ENCODE data around the gene TEKTIP1. TPM values are rescaled to one million over a fixed set of nuclear protein-coding genes. Genes with fewer than 3 reads are reported as not detected.

TEKTIP1 gene
- total RNA-seq, 1 donor from 2014 or later, result 0.68 TPM

DNA sequence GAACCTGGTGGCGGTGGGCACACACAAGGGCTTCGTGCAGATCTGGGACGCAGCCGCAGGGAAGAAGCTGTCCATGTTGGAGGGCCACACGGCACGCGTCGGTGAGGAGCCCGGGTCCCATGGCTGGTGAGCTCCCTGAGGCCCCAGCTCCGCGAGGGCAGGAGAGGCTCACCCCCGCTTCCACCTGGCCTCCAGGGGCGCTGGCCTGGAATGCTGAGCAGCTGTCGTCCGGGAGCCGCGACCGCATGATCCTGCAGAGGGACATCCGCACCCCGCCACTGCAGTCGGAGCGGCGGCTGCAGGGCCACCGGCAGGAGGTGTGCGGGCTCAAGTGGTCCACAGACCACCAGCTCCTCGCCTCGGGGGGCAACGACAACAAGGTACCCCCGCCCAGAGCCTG is 7.3 kb upstream of the TEKTIP1 start:
- no peaks in the 10 kb centered on the region for H3K9me3 Mint-ChIP-seq (ENCODE audit: unreplicated experiment)
- no peak for FAIRE-seq
- no peaks in the 10 kb centered on the region for H3K4me1 Mint-ChIP-seq (ENCODE audit: low read depth, unreplicated experiment)
- H3K27ac Mint-ChIP-seq (ENCODE audit: unreplicated experiment), result no peak overlapping the region
- H3K9ac ChIP-seq (ENCODE audit: low read length), result no peak overlapping the region
- H3K4me3 ChIP-seq (ENCODE audit: insufficient read depth, low read depth, low read length), result no peak overlapping the region
- H3K27me3 ChIP-seq (ENCODE audit: insufficient read depth, low read length), result no peaks in the 10 kb centered on the region
- H3K27ac ChIP-seq (ENCODE audit: low read depth, low read length), result no peak overlapping the region
- H2AFZ ChIP-seq (ENCODE audit: low read depth, low read length), result no peak overlapping the region
- no peak overlapping the region for H3K4me2 ChIP-seq (ENCODE audit: low read length)
- H3K36me3 Mint-ChIP-seq (ENCODE audit: low read depth, unreplicated experiment), result peaks cover 13% of the 10 kb centered on the region
- DNase-seq (ENCODE audit: low read depth), result no peak
- H4K20me1 ChIP-seq (ENCODE audit: insufficient read depth, low read length), result peaks cover 51% of the 10 kb centered on the region
- TF ChIP-seq EZH2 (IDR thresholded peaks at IDR 0.05; ENCODE audit: insufficient read depth, low read length), result no peak
- TF ChIP-seq, protein P1, sequence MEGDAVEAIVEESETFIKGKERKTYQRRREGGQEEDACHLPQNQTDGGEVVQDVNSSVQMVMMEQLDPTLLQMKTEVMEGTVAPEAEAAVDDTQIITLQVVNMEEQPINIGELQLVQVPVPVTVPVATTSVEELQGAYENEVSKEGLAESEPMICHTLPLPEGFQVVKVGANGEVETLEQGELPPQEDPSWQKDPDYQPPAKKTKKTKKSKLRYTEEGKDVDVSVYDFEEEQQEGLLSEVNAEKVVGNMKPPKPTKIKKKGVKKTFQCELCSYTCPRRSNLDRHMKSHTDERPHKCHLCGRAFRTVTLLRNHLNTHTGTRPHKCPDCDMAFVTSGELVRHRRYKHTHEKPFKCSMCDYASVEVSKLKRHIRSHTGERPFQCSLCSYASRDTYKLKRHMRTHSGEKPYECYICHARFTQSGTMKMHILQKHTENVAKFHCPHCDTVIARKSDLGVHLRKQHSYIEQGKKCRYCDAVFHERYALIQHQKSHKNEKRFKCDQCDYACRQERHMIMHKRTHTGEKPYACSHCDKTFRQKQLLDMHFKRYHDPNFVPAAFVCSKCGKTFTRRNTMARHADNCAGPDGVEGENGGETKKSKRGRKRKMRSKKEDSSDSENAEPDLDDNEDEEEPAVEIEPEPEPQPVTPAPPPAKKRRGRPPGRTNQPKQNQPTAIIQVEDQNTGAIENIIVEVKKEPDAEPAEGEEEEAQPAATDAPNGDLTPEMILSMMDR (IDR thresholded peaks at IDR 0.05; ENCODE audit: insufficient read depth, low read depth, low read length), result no peak
- H3K9me3 ChIP-seq (ENCODE audit: insufficient read depth, low read depth, low read length), result no peaks in the 10 kb centered on the region
- peaks cover 6% of the 10 kb centered on the region for H3K79me2 ChIP-seq (ENCODE audit: insufficient read depth, low read length)
- no peaks in the 10 kb centered on the region for H3K4me1 ChIP-seq (ENCODE audit: insufficient read depth, low read length)
- no peaks in the 10 kb centered on the region for H3K27me3 Mint-ChIP-seq (ENCODE audit: low read depth, unreplicated experiment)
- peaks cover 6% of the 10 kb centered on the region for H3K36me3 ChIP-seq (ENCODE audit: insufficient read depth, low read length)
- H3K4me3 Mint-ChIP-seq (ENCODE audit: unreplicated experiment), result no peak overlapping the region

DNA sequence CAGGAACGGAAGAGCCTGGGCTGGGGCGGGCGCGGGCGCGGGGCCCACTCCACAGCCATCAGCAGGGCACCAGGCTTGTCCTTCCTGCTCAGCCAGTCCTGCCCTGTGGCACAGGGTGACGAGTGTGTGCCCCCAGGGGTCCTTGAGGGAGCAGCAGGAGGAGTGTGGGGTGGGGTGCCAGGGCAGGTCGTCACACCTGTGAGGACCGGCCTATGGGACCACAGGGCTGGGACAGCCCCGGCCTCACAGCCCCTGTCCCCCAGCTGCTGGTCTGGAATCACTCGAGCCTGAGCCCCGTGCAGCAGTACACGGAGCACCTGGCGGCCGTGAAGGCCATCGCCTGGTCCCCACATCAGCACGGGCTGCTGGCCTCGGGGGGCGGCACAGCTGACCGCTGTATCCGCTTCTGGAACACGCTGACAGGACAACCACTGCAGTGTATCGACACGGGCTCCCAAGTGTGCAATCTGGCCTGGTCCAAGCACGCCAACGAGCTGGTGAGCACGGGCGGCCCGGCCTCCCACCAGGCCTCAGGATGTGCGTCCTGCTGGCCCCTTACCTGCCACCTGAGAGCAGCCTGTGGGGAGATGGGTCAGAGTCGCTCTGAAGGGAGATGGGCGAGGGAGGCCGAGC is 6.7 kb upstream of the TEKTIP1 start:
- H3K4me1 ChIP-seq (ENCODE audit: insufficient read depth, low read length), result no peaks in the 10 kb centered on the region
- H3K9me3 ChIP-seq (ENCODE audit: insufficient read depth, low read depth, low read length), result no peaks in the 10 kb centered on the region
- H3K36me3 ChIP-seq (ENCODE audit: insufficient read depth, low read length), result peaks cover 6% of the 10 kb centered on the region
- no peak for FAIRE-seq
- H4K20me1 ChIP-seq (ENCODE audit: insufficient read depth, low read length), result peaks cover 49% of the 10 kb centered on the region
- TF ChIP-seq, protein P1 (IDR thresholded peaks at IDR 0.05; ENCODE audit: insufficient read depth, low read depth, low read length), result no peak
- TF ChIP-seq EZH2 (IDR thresholded peaks at IDR 0.05; ENCODE audit: insufficient read depth, low read length), result no peak
- H3K79me2 ChIP-seq (ENCODE audit: insufficient read depth, low read length), result peaks cover 4% of the 10 kb centered on the region
- Mint-ChIP-seq H3K9me3 (ENCODE audit: unreplicated experiment) (no peaks in the 10 kb centered on the region), H3K4me3 (ENCODE audit: unreplicated experiment) (no peak overlapping the region), H3K27ac (ENCODE audit: unreplicated experiment) (no peak overlapping the region), H3K27me3 (ENCODE audit: low read depth, unreplicated experiment) (no peaks in the 10 kb centered on the region), H3K36me3 (ENCODE audit: low read depth, unreplicated experiment) (peaks cover 13% of the 10 kb centered on the region), H3K4me1 (ENCODE audit: low read depth, unreplicated experiment) (no peaks in the 10 kb centered on the region)
- H2AFZ ChIP-seq (ENCODE audit: low read depth, low read length), result no peak overlapping the region
- no peak for DNase-seq (ENCODE audit: low read depth)
- H3K27ac ChIP-seq (ENCODE audit: low read depth, low read length), result no peak overlapping the region
- no peak overlapping the region for H3K9ac ChIP-seq (ENCODE audit: low read length)
- no peaks in the 10 kb centered on the region for H3K27me3 ChIP-seq (ENCODE audit: insufficient read depth, low read length)
- H3K4me2 ChIP-seq (ENCODE audit: low read length), result no peak overlapping the region
- H3K4me3 ChIP-seq (ENCODE audit: insufficient read depth, low read depth, low read length), result no peak overlapping the region

DNA sequence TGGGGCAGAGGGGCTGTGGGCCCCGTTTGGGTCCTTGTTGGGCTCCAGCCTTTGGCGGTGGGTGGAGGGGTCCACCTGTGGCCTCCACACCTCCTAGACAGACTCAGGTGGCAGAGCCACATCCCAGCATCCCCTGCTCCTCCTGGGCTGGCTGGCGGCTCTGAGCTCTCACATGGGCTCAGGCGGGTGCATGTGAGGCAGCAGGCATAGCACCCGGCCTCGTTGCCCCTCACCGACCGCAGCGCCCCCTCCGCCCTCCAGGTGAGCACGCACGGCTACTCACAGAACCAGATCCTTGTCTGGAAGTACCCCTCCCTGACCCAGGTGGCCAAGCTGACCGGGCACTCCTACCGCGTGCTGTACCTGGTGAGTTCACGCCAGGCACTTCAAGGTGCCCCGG is 5.9 kb upstream of the TEKTIP1 start:
- H3K4me2 ChIP-seq (ENCODE audit: low read length), result no peak overlapping the region
- no peak for FAIRE-seq

More for the DNA sequence above, 5.9 kb upstream of the TEKTIP1 start:
- H3K79me2 ChIP-seq (ENCODE audit: insufficient read depth, low read length), result peaks cover 4% of the 10 kb centered on the region
- H3K9me3 ChIP-seq (ENCODE audit: insufficient read depth, low read depth, low read length), result no peaks in the 10 kb centered on the region
- no peaks in the 10 kb centered on the region for H3K27me3 ChIP-seq (ENCODE audit: insufficient read depth, low read length)
- peaks cover 6% of the 10 kb centered on the region for H3K36me3 ChIP-seq (ENCODE audit: insufficient read depth, low read length)
- no peaks in the 10 kb centered on the region for H3K4me1 ChIP-seq (ENCODE audit: insufficient read depth, low read length)
- no peak overlapping the region for H3K9ac ChIP-seq (ENCODE audit: low read length)
- Mint-ChIP-seq H3K27me3 (ENCODE audit: low read depth, unreplicated experiment) (no peaks in the 10 kb centered on the region), H3K9me3 (ENCODE audit: unreplicated experiment) (no peaks in the 10 kb centered on the region), H3K36me3 (ENCODE audit: low read depth, unreplicated experiment) (peaks cover 13% of the 10 kb centered on the region), H3K4me3 (ENCODE audit: unreplicated experiment) (no peak overlapping the region), H3K4me1 (ENCODE audit: low read depth, unreplicated experiment) (no peaks in the 10 kb centered on the region), H3K27ac (ENCODE audit: unreplicated experiment) (no peak overlapping the region)
- H4K20me1 ChIP-seq (ENCODE audit: insufficient read depth, low read length), result peaks cover 53% of the 10 kb centered on the region
- no peak overlapping the region for H3K4me3 ChIP-seq (ENCODE audit: insufficient read depth, low read depth, low read length)
- H2AFZ ChIP-seq (ENCODE audit: low read depth, low read length), result no peak overlapping the region
- TF ChIP-seq, protein P1 (IDR thresholded peaks at IDR 0.05; ENCODE audit: insufficient read depth, low read depth, low read length), result no peak
- no peak for TF ChIP-seq EZH2 (IDR thresholded peaks at IDR 0.05; ENCODE audit: insufficient read depth, low read length)
- H3K27ac ChIP-seq (ENCODE audit: low read depth, low read length), result no peak overlapping the region
- no peak for DNase-seq (ENCODE audit: low read depth)
